Measurements from ENCODE around the gene SERPINB10. TPM values are rescaled to one million over a fixed set of nuclear protein-coding genes. Genes with fewer than 3 reads are reported as not detected.
A peak's percentile ranks its signal among the peaks of the same experiment; 100 is the strongest.

The SERPINB10 gene
- total RNA-seq, 4 donors from 2014 or later: 0.26 to 8.4 (median 1.4) TPM; not detected in 1

GRCh38 chr18:63969942-63970808 lies 62.4 kb downstream of the SERPINB10 start, which contains the start of gene SERPINB8:
Gene SERPINB8, plus strand, starts transcription at chr18:63970081. Its CDS starts 8,228 bp downstream, at chr18:63978309.
- Histone ChIP-seq H3K27ac (peak within 1 kb of the TSS; percentile 98 to 100 (median 99)), H3K9me3 (no peaks in the 10 kb centered on the region), H3K4me1 (peaks cover 4 to 19% (median 10%) of the 10 kb centered on the region in 3 donors), H3K36me3 (no peaks in the 10 kb centered on the region), H3K27me3 (no peaks in the 10 kb centered on the region), H3K4me3 (peak within 1 kb of the TSS; percentile 63 to 98 (median 88))
- DNase-seq: peak; percentile 27
- 0 to 1% methylated on average over 25 to 42 of the region's 62 CpGs for WGBS, 2 donors
- peak in 3 of 4 donors; percentile 61 to 91 (median 91) for TF ChIP-seq POLR2A (IDR thresholded peaks at IDR 0.05)
- no peak for TF ChIP-seq CTCF (IDR thresholded peaks at IDR 0.05)
- intact Hi-C loops (cut with DNase I): no loop called here

- H3K27me3 ChIP-seq: no peaks in the 10 kb centered on the region
- H3K27ac ChIP-seq: peak overlapping the region; percentile 98 to 100 (median 99)
- intact Hi-C loops (cut with DNase I): no loop called here
- H3K9me3 ChIP-seq: no peaks in the 10 kb centered on the region
- DNase-seq: no peak
- no peaks in the 10 kb centered on the region for H3K36me3 ChIP-seq
- WGBS, 2 donors: 11 to 25% methylated on average over 18 of the region's 18 CpGs
- peak overlapping the region; percentile 63 to 98 (median 88) for H3K4me3 ChIP-seq
- H3K4me1 ChIP-seq: peaks cover 4 to 19% (median 10%) of the 10 kb centered on the region in 3 donors
- TF ChIP-seq POLR2A (IDR thresholded peaks at IDR 0.05): no peak
- no peak for TF ChIP-seq CTCF (IDR thresholded peaks at IDR 0.05)
Measured at GRCh38 chr18:63970809-63971205, 63.0 kb downstream of the SERPINB10 start.

- Histone ChIP-seq H3K27ac (peak overlapping the region; percentile 98 to 100 (median 99)), H3K4me1 (peaks cover 4 to 19% (median 10%) of the 10 kb centered on the region in 3 donors), H3K4me3 (peak overlapping the region; percentile 63 to 98 (median 88)), H3K9me3 (no peaks in the 10 kb centered on the region), H3K27me3 (no peaks in the 10 kb centered on the region), H3K36me3 (no peaks in the 10 kb centered on the region)
- no peak for TF ChIP-seq POLR2A (IDR thresholded peaks at IDR 0.05)
- no peak for TF ChIP-seq CTCF (IDR thresholded peaks at IDR 0.05)
- 56% methylated on average over 13 of the region's 13 CpGs for WGBS, 2 donors
- intact Hi-C loops (cut with DNase I): no loop called here
- DNase-seq: no peak
Measured at GRCh38 chr18:63971320-63972001, 63.7 kb downstream of the SERPINB10 start.

- H3K27ac ChIP-seq: peak overlapping the region in 2 of 4 donors; percentile 98 to 99
- no peak overlapping the region for H3K4me3 ChIP-seq
- intact Hi-C loops (cut with DNase I): no loop called here
- H3K36me3 ChIP-seq: no peaks in the 10 kb centered on the region
- DNase-seq: no peak
- no peak for TF ChIP-seq CTCF (IDR thresholded peaks at IDR 0.05)
- TF ChIP-seq POLR2A (IDR thresholded peaks at IDR 0.05): no peak
- H3K4me1 ChIP-seq: peaks cover 4 to 19% (median 10%) of the 10 kb centered on the region in 3 donors
- no peaks in the 10 kb centered on the region for H3K27me3 ChIP-seq
- H3K9me3 ChIP-seq: no peaks in the 10 kb centered on the region
- 79 to 83% methylated on average over 5 of the region's 5 CpGs for WGBS, 2 donors
Measured at GRCh38 chr18:63972002-63972376, 64.2 kb downstream of the SERPINB10 start.

- Histone ChIP-seq H3K27ac (no peak overlapping the region), H3K27me3 (no peaks in the 10 kb centered on the region), H3K4me3 (no peak overlapping the region), H3K9me3 (no peaks in the 10 kb centered on the region), H3K36me3 (peaks cover 0 to 2% (median 0%) of the 10 kb centered on the region in 3 donors), H3K4me1 (peaks cover 5 to 24% (median 10%) of the 10 kb centered on the region in 3 donors)
- TF ChIP-seq CTCF (IDR thresholded peaks at IDR 0.05) (peak in 4 of 6 experiments; percentile 11 to 43 (median 32)), POLR2A (IDR thresholded peaks at IDR 0.05) (no peak)
- intact Hi-C loops (cut with DNase I): no loop called here
- no peak for DNase-seq
- 19 to 29% methylated on average over 2 of the region's 2 CpGs for WGBS, 2 donors
Measured at GRCh38 chr18:63974991-63975390, 67.2 kb downstream of the SERPINB10 start.
